ENCODE measurements around the gene EPHA10.

GRCh38 chr1:37793773-37794371 lies 29.0 kb upstream of the EPHA10 start, which contains the start of gene MANEAL:
- TF ChIP-seq EZH2 (IDR thresholded peaks at IDR 0.05; ENCODE audit: borderline replicate concordance, insufficient read depth, low read length, poor library complexity, severe bottlenecking) (no peak), POLR2AphosphoS5 (IDR thresholded peaks at IDR 0.05) (peak; percentile 57)
- TF ChIP-seq, protein P1, sequence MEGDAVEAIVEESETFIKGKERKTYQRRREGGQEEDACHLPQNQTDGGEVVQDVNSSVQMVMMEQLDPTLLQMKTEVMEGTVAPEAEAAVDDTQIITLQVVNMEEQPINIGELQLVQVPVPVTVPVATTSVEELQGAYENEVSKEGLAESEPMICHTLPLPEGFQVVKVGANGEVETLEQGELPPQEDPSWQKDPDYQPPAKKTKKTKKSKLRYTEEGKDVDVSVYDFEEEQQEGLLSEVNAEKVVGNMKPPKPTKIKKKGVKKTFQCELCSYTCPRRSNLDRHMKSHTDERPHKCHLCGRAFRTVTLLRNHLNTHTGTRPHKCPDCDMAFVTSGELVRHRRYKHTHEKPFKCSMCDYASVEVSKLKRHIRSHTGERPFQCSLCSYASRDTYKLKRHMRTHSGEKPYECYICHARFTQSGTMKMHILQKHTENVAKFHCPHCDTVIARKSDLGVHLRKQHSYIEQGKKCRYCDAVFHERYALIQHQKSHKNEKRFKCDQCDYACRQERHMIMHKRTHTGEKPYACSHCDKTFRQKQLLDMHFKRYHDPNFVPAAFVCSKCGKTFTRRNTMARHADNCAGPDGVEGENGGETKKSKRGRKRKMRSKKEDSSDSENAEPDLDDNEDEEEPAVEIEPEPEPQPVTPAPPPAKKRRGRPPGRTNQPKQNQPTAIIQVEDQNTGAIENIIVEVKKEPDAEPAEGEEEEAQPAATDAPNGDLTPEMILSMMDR (IDR thresholded peaks at IDR 0.05; ENCODE audit: poor library complexity, severe bottlenecking) = no peak
